Stimulated activated naive B cell treated with anti-CD40 and anti-IgM and Interleukin-4, amounts not matched to agents 10 μg/mL and 1 μg/mL and 100 μg/mL, for 72 hours (primary cell): ENCODE measurements around the gene SDC1.
A peak's percentile ranks its signal among the peaks of the same experiment; 100 is the strongest.

Experiments used
- ATAC-seq, 2 donors: fragments of 150-1000 bp; cut with Tn5 transposase; replicated peaks; 2 replicates each; pipeline ENCODE4 v1.10.0; 2021; ENCODE audit warnings: moderate library complexity in 1 of 2
- DNase-seq: peaks from one replicate; pipeline ENCODE4 v3.0.0; 2021
- H3K27ac Mint-ChIP-seq: one replicate; pipeline ENCODE4 v1.8.0; 2022; ENCODE audit warnings: mild to moderate bottlenecking, mixed read lengths
- H3K27me3 Mint-ChIP-seq, 2 donors: one replicate each; pipeline ENCODE4 v1.8.0; 2022; ENCODE audit warnings: mixed read lengths in 2 of 2
- H3K36me3 Mint-ChIP-seq, 2 donors: one replicate each; pipeline ENCODE4 v1.8.0; 2022; ENCODE audit warnings: mixed read lengths in 2 of 2, mild to moderate bottlenecking in 1 of 2
- H3K4me1 Mint-ChIP-seq, 2 donors: one replicate each; pipeline ENCODE4 v1.8.0; 2022; ENCODE audit warnings: mixed read lengths in 2 of 2, mild to moderate bottlenecking in 1 of 2
- H3K4me3 Mint-ChIP-seq, 2 donors: one replicate each; pipeline ENCODE4 v1.8.0; 2022; ENCODE audit warnings: mild to moderate bottlenecking in 2 of 2, mixed read lengths in 2 of 2, moderate library complexity in 1 of 2
- H3K9me3 Mint-ChIP-seq, 2 donors: one replicate each; pipeline ENCODE4 v1.8.0; 2022; ENCODE audit warnings: mixed read lengths in 2 of 2, mild to moderate bottlenecking in 1 of 2

SDC1 gene

DNA sequence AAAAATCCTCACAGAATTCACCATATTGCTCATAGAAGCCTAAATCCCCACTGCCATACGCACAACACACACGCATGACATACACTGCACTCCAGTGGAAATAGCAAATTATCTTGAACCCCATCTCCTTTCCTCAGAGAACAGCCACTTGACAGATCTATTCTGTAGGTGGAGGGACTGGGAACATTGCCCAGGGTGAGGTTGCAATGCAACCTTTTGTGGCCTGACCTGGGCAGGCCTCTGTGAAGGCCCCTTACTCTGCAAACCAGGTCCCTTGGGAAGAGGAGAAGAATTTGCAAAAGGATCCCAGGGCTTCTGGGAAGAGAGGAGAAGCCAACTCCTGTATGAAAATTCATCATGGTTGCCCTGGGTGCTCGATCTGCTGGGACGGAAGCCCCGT lies 51.9 kb downstream of the SDC1 start:
- H3K27me3 Mint-ChIP-seq: peaks cover 0 to 2% of the 10 kb centered on the region in 2 donors
- no peak overlapping the region for H3K4me3 Mint-ChIP-seq
- DNase-seq (no peak), ATAC-seq (no peak)
- no peaks in the 10 kb centered on the region for H3K4me1 Mint-ChIP-seq
- H3K27ac Mint-ChIP-seq: no peak overlapping the region
- no peaks in the 10 kb centered on the region for H3K36me3 Mint-ChIP-seq
- H3K9me3 Mint-ChIP-seq: no peaks in the 10 kb centered on the region

- H3K27me3 Mint-ChIP-seq: peaks cover 0 to 8% of the 10 kb centered on the region in 2 donors
- H3K9me3 Mint-ChIP-seq: no peaks in the 10 kb centered on the region
- no peak overlapping the region for H3K27ac Mint-ChIP-seq
- no peak for DNase-seq
- H3K4me3 Mint-ChIP-seq: no peak overlapping the region
- no peaks in the 10 kb centered on the region for H3K36me3 Mint-ChIP-seq
- H3K4me1 Mint-ChIP-seq: no peaks in the 10 kb centered on the region
- no peak for ATAC-seq
Measured at GRCh38 chr2:20172273-20173055, 52.5 kb downstream of the SDC1 start.

GRCh38 chr2:20171445-20171977 lies 53.4 kb downstream of the SDC1 start:
- Mint-ChIP-seq H3K9me3 (no peaks in the 10 kb centered on the region), H3K27me3 (peaks cover 0 to 10% of the 10 kb centered on the region in 2 donors), H3K36me3 (no peaks in the 10 kb centered on the region), H3K27ac (no peak overlapping the region), H3K4me3 (no peak overlapping the region), H3K4me1 (no peaks in the 10 kb centered on the region)
- ATAC-seq (no peak), DNase-seq (no peak)

DNA sequence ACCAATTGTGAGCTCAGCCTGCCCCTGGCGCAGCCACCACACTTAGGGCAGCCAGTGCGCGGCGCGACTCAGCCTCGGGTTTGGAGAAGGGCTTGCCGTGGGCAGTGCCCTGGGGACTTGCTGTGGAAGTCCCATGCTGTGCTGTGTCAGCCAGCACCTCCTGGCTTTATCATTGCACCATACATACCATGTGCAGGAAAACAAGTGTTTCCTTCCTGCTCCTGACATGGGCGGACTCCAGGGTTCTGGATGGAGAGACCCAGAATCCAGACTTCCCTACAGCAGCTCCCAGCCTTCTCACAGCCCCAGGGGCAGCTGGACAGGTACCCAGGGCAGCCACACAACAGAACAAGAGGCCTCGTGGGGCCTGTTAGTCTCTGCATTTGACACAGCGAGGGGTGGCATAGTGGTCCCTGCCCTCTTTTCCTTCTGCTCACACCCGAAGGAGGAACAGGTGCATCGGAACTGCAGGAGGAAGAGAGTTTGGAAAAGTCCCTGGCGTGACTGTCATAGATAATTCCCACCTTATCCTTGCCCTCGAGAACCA lies 54.2 kb downstream of the SDC1 start:
- DNase-seq (no peak), ATAC-seq (no peak)
- Mint-ChIP-seq H3K27ac (no peak overlapping the region), H3K9me3 (no peaks in the 10 kb centered on the region), H3K36me3 (no peaks in the 10 kb centered on the region), H3K27me3 (peaks cover 0 to 10% of the 10 kb centered on the region in 2 donors), H3K4me1 (no peaks in the 10 kb centered on the region), H3K4me3 (no peak overlapping the region)

- DNase-seq (no peak), ATAC-seq (no peak)
- peaks cover 0 to 10% of the 10 kb centered on the region in 2 donors for H3K27me3 Mint-ChIP-seq
- no peaks in the 10 kb centered on the region for H3K4me1 Mint-ChIP-seq
- H3K27ac Mint-ChIP-seq: no peak overlapping the region
- no peaks in the 10 kb centered on the region for H3K36me3 Mint-ChIP-seq
- H3K4me3 Mint-ChIP-seq: no peak overlapping the region
- no peaks in the 10 kb centered on the region for H3K9me3 Mint-ChIP-seq
Measured at GRCh38 chr2:20169796-20170703, 54.9 kb downstream of the SDC1 start.

- H3K4me3 Mint-ChIP-seq: no peak overlapping the region
- no peaks in the 10 kb centered on the region for H3K4me1 Mint-ChIP-seq
- DNase-seq: no peak
- ATAC-seq: no peak
- no peak overlapping the region for H3K27ac Mint-ChIP-seq
- no peaks in the 10 kb centered on the region for H3K36me3 Mint-ChIP-seq
- H3K9me3 Mint-ChIP-seq: no peaks in the 10 kb centered on the region
- peaks cover 0 to 10% of the 10 kb centered on the region in 2 donors for H3K27me3 Mint-ChIP-seq
Measured at GRCh38 chr2:20168727-20169696, 55.9 kb downstream of the SDC1 start.

GRCh38 chr2:20168048-20168726 lies 56.7 kb downstream of the SDC1 start:
- Mint-ChIP-seq H3K4me3 (no peak overlapping the region), H3K4me1 (no peaks in the 10 kb centered on the region), H3K27me3 (peaks cover 0 to 10% of the 10 kb centered on the region in 2 donors), H3K27ac (no peak overlapping the region), H3K36me3 (no peaks in the 10 kb centered on the region), H3K9me3 (no peaks in the 10 kb centered on the region)
- ATAC-seq (no peak), DNase-seq (no peak)

- Mint-ChIP-seq H3K9me3 (no peaks in the 10 kb centered on the region), H3K4me3 (no peak overlapping the region), H3K27me3 (peaks cover 0 to 12% of the 10 kb centered on the region in 2 donors), H3K4me1 (no peaks in the 10 kb centered on the region), H3K36me3 (no peaks in the 10 kb centered on the region), H3K27ac (no peak overlapping the region)
- DNase-seq (no peak), ATAC-seq (no peak)
Measured at GRCh38 chr2:20167356-20167755, 57.6 kb downstream of the SDC1 start.

- Mint-ChIP-seq H3K27ac (no peak overlapping the region), H3K36me3 (no peaks in the 10 kb centered on the region), H3K9me3 (no peaks in the 10 kb centered on the region), H3K4me3 (no peak overlapping the region), H3K27me3 (peaks cover 0 to 15% of the 10 kb centered on the region in 2 donors), H3K4me1 (no peaks in the 10 kb centered on the region)
- DNase-seq (no peak), ATAC-seq (no peak)
Measured at GRCh38 chr2:20165677-20166509, 59.0 kb downstream of the SDC1 start.

DNA sequence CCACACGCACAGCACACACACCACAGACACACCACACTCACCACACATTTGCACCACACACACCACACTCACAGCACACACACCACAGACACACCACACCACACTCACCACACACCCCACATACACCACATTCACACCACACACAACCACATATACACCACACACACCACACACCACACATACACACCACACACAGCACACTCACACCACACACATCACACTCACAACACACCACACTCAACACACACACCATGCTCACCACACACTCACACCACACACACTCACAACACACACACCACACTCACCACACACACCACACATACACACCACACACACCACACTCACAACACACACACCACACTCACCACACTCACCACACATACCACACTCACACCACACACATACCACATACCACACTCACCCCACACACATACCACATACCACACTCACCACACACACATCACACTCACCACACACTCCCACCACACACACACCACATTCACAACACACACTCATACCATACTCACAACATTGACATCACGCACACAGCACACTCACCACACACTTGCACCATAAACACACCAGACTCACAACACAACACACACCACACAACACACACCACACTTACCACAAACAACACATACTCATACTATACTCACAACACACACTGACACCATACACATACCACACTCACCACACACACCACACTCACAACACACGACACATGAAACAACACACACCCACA lies 60.0 kb downstream of the SDC1 start:
- Mint-ChIP-seq H3K27me3 (peaks cover 0 to 15% of the 10 kb centered on the region in 2 donors), H3K36me3 (no peaks in the 10 kb centered on the region), H3K9me3 (no peaks in the 10 kb centered on the region), H3K4me1 (no peaks in the 10 kb centered on the region), H3K27ac (no peak overlapping the region), H3K4me3 (no peak overlapping the region)
- no peak for DNase-seq
- no peak for ATAC-seq

GRCh38 chr2:20164061-20164733 lies 60.7 kb downstream of the SDC1 start:
- peaks cover 3 to 4% of the 10 kb centered on the region in 2 donors for H3K9me3 Mint-ChIP-seq
- no peak for DNase-seq

More at GRCh38 chr2:20164061-20164733, 60.7 kb downstream of the SDC1 start:
- Mint-ChIP-seq H3K27me3 (peaks cover 0 to 15% of the 10 kb centered on the region in 2 donors), H3K4me1 (no peaks in the 10 kb centered on the region), H3K36me3 (no peaks in the 10 kb centered on the region), H3K4me3 (no peak overlapping the region), H3K27ac (no peak overlapping the region)
- ATAC-seq: peak; percentile 24 to 33
